ENCODE measurements around the gene SMYD4. TPM values are rescaled to one million over a fixed set of nuclear protein-coding genes. Genes with fewer than 3 reads are reported as not detected.

The SMYD4 gene
- total RNA-seq, 1 donor from 2014 or later = 21.8 TPM

DNA sequence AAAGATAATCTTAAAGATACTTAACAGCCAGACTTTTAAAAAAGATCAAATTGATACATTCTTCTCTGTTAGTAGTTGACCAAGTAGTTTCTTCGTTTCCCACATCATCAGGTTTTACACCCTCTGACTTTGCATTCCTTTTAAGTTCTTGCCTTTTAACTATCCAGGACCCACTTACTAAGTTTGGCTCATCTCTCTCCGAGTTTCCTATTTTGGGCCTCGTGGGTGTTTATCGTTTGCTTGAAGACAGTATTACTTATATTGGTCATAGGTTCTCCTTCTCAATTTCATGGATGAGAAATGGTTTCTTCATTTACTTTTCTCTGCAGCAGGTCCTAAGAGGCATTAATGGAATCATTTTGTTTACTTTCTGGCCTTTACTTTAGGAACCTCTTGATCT, 43.3 kb upstream of the SMYD4 start:
- POLR2A ChIA-PET = interaction anchor here (0.7 kb wide), 1 partner anchor 466 kb away, joined by 9 read pairs; no protein-coding TSS in a partner anchor
- H3K4me3 Mint-ChIP-seq = no peak overlapping the region
- H3K9me3 Mint-ChIP-seq = no peaks in the 10 kb centered on the region
- H3K4me1 Mint-ChIP-seq = no peaks in the 10 kb centered on the region
- DNase-seq = no peak
- no peak overlapping the region for H3K27ac Mint-ChIP-seq
- CTCF ChIA-PET = no interaction called here
- no peaks in the 10 kb centered on the region for H3K27me3 Mint-ChIP-seq
- H3K36me3 Mint-ChIP-seq (ENCODE audit: low read depth) = peaks cover 73% of the 10 kb centered on the region
- TF ChIP-seq CTCF (IDR thresholded peaks at IDR 0.05) = no peak
- ATAC-seq (ENCODE audit: low read depth) = no peak
- intact Hi-C loops (cut with micrococcal nuclease) = no loop called here

DNA sequence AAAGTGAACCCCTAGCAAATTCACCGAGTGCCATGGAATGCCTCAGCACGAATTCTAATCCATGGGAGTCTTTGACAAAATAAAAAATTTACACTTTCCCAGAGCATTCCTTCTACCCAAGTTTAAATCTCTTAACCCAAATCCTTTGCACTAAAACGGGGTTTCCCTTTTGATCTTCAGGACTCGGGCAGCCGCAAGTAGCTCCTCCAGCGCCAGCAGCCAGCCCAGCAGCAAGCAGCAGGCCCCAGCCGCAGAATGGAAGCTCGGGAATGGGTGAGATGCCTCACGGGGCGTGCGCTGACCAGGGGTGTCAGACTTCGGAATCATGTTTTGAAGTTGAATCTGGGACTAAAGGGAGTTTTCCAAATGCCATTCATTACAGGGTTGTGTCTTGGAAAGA, 42.6 kb upstream of the SMYD4 start:
- intact Hi-C loops (cut with micrococcal nuclease) = no loop called here
- TF ChIP-seq CTCF (IDR thresholded peaks at IDR 0.05) = no peak
- Mint-ChIP-seq H3K4me1 (no peaks in the 10 kb centered on the region), H3K4me3 (no peak overlapping the region), H3K36me3 (ENCODE audit: low read depth) (peaks cover 67% of the 10 kb centered on the region), H3K27me3 (no peaks in the 10 kb centered on the region), H3K27ac (no peak overlapping the region), H3K9me3 (no peaks in the 10 kb centered on the region)
- ChIA-PET POLR2A (interaction anchor here (0.7 kb wide), 1 partner anchor 465 kb away, joined by 9 read pairs; no protein-coding TSS in a partner anchor), CTCF (no interaction called here)
- DNase-seq (no peak), ATAC-seq (ENCODE audit: low read depth) (no peak)

GRCh38 chr17:1871756-1872155, 42.1 kb upstream of the SMYD4 start:
- ATAC-seq (ENCODE audit: low read depth) = no peak
- POLR2A ChIA-PET = no interaction called here
- intact Hi-C loops (cut with micrococcal nuclease) = no loop called here
- Mint-ChIP-seq H3K36me3 (ENCODE audit: low read depth) (peaks cover 66% of the 10 kb centered on the region), H3K4me3 (no peak overlapping the region), H3K4me1 (no peaks in the 10 kb centered on the region), H3K27me3 (no peaks in the 10 kb centered on the region), H3K9me3 (no peaks in the 10 kb centered on the region), H3K27ac (no peak overlapping the region)
- no peak for TF ChIP-seq CTCF (IDR thresholded peaks at IDR 0.05)
- no peak for DNase-seq
- CTCF ChIA-PET = no interaction called here

- DNase-seq = no peak
- no peak for ATAC-seq (ENCODE audit: low read depth)
- H3K4me3 Mint-ChIP-seq = no peak overlapping the region
- H3K4me1 Mint-ChIP-seq = no peaks in the 10 kb centered on the region
- no peak for TF ChIP-seq CTCF (IDR thresholded peaks at IDR 0.05)
- no peaks in the 10 kb centered on the region for H3K9me3 Mint-ChIP-seq
- intact Hi-C loops (cut with micrococcal nuclease) = no loop called here
- H3K27me3 Mint-ChIP-seq = no peaks in the 10 kb centered on the region
- H3K36me3 Mint-ChIP-seq (ENCODE audit: low read depth) = peaks cover 58% of the 10 kb centered on the region
- H3K27ac Mint-ChIP-seq = no peak overlapping the region
- ChIA-PET POLR2A (no interaction called here), CTCF (no interaction called here)
These were observed 40.9 kb upstream of the SMYD4 start for GRCh38 chr17:1870592-1870991.

DNA sequence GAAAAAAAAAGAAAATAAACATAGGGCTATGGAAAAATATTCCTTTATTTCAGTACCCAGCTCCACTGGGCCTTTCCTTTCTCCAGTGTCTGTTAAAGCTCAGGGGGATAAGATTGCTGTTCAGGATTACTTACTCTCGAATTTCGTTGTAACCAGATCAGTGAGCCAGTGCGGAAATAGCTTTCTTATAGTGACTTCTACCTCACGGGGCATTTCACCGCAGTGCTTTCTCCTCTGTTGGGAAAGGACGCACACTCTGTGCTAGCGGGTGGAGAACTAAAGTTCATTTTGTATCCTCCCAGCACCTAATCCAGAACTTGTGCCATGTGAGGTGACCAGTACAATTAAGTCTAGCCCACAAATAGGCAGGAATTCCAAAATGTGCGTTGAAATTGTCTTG, 38.4 kb upstream of the SMYD4 start:
- no peak overlapping the region for H3K27ac Mint-ChIP-seq
- intact Hi-C loops (cut with micrococcal nuclease) = loop anchor here (5.0 to 10.0 kb wide), 2 partner anchors 76 to 303 kb away; partner anchors contain the start of gene PITPNA
- POLR2A ChIA-PET = interaction anchor here (0.6 kb wide), 1 partner anchor 11 kb away, joined by 4 read pairs; no protein-coding TSS in a partner anchor

More for the DNA sequence above, 38.4 kb upstream of the SMYD4 start:
- Mint-ChIP-seq H3K36me3 (ENCODE audit: low read depth) (peaks cover 34% of the 10 kb centered on the region), H3K4me1 (no peaks in the 10 kb centered on the region), H3K27me3 (no peaks in the 10 kb centered on the region), H3K4me3 (no peak overlapping the region), H3K9me3 (no peaks in the 10 kb centered on the region)
- TF ChIP-seq CTCF (IDR thresholded peaks at IDR 0.05) = no peak
- ATAC-seq (ENCODE audit: low read depth) (no peak), DNase-seq (no peak)
- CTCF ChIA-PET = interaction anchor here (1.8 kb wide), 1 partner anchor 199 kb away, joined by 4 read pairs; no protein-coding TSS in a partner anchor
